Measurements from ENCODE around the gene ELF1.

DNA sequence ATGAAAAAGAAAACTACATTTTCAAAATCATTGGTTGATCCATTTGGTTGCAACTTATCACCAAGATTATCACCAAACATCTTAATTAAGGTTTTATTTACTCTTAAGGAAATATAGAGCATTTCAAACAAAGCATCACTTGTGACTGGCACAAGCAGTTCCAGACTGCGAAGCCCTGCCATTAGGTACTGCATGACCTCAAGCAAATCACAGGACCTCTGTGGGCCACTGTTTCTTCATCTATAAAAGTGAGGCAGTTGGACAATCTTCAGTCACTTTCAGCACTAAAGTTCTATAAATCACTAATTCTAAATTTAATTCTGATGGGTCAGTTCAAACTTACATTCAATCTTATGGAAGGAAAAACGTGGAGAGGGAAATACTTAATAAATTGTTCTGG is 2.0 kb downstream of the ELF1 start:
- TF ChIP-seq, protein P1, sequence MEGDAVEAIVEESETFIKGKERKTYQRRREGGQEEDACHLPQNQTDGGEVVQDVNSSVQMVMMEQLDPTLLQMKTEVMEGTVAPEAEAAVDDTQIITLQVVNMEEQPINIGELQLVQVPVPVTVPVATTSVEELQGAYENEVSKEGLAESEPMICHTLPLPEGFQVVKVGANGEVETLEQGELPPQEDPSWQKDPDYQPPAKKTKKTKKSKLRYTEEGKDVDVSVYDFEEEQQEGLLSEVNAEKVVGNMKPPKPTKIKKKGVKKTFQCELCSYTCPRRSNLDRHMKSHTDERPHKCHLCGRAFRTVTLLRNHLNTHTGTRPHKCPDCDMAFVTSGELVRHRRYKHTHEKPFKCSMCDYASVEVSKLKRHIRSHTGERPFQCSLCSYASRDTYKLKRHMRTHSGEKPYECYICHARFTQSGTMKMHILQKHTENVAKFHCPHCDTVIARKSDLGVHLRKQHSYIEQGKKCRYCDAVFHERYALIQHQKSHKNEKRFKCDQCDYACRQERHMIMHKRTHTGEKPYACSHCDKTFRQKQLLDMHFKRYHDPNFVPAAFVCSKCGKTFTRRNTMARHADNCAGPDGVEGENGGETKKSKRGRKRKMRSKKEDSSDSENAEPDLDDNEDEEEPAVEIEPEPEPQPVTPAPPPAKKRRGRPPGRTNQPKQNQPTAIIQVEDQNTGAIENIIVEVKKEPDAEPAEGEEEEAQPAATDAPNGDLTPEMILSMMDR (IDR thresholded peaks at IDR 0.05), result no peak
- peak in 2 of 4 donors; percentile 21 to 59 for TF ChIP-seq POLR2A (IDR thresholded peaks at IDR 0.05)

Measured in esophagus squamous epithelium (tissue), 4 donors.